GM12878 (cell line): ENCODE measurements around the gene NHEJ1. TPM values are rescaled to one million over a fixed set of nuclear protein-coding genes. Genes with fewer than 3 reads are reported as not detected.

Source experiments
- ATAC-seq: fragments of 200-7000 bp; cut with Tn5 transposase; 3 replicates; pipeline ENCODE4 v1.9.1; 2020; ENCODE audit warnings: mild to moderate bottlenecking, moderate library complexity
- BruUV-seq: library from RNA; stranded (reverse); fragments of 400-500 nt; replicated peaks from 2 replicates; lab custom pipeline; 2021; lab: Mats Ljungman, UMichigan
- CTCF ChIA-PET: fragments of 300-600 bp; sonication (Branson Sonifier 250); formaldehyde crosslinking; extraction: SDS; loops from one replicate; lab custom pipeline; 2021; ENCODE audit warnings: inconsistent platforms; lab: Yijun Ruan, JAX
- POLR2A ChIA-PET: fragments of 350-600 bp; formaldehyde crosslinking; extraction: SDS; loops from one replicate; lab custom pipeline; 2021; ENCODE audit warnings: inconsistent platforms; lab: Charles Lee
- RAD21 ChIA-PET: fragments of 300-600 bp; sonication (Branson Sonifier 250); formaldehyde crosslinking; loops from one replicate; lab custom pipeline; 2023; ENCODE audit warnings: antibody characterized with exemption; ENCODE audit not compliant: unreplicated experiment; lab: Charles Lee
- SMC1A ChIA-PET: fragments of 300-600 bp; sonication (Branson Sonifier 250); formaldehyde crosslinking; loops from one replicate; lab custom pipeline; 2023; ENCODE audit not compliant: unreplicated experiment, uncharacterized antibody; lab: Charles Lee
- DNase-seq: peaks from one replicate; pipeline ENCODE4 v3.0.0-alpha.2; 2011; ENCODE audit warnings: low read depth, low spot score
- FAIRE-seq: peaks from 3 replicates; lab custom pipeline; 2011; peaks lifted over from hg19 to GRCh38; lab: Jason Lieb, UNC
- H2AFZ ChIP-seq: 2 replicates; pipeline ENCODE4 v1.6.0; 2011; ENCODE audit warnings: low read depth, low read length, control low read depth; ENCODE audit not compliant: control insufficient read depth
- H3K27ac ChIP-seq: 2 replicates; pipeline ENCODE4 v1.5.1; 2011; ENCODE audit warnings: control low read depth; ENCODE audit not compliant: control insufficient read depth, insufficient read depth
- H3K27me3 ChIP-seq, 2 experiments: replicated peaks in 1 of 2; 2 replicates each; pipeline versions ENCODE4 v1.6.0 to v1.6.1; 2011; ENCODE audit warnings: low read length in 1 of 2; ENCODE audit not compliant: control insufficient read depth in 2 of 2, insufficient read depth in 2 of 2
- H3K36me3 ChIP-seq, 2 experiments: 2 replicates each; pipeline ENCODE4 v1.5.1; 2011; ENCODE audit warnings: low read length in 1 of 2; ENCODE audit not compliant: control insufficient read depth in 2 of 2, insufficient read depth in 2 of 2
- H3K4me1 ChIP-seq: 2 replicates; pipeline ENCODE4 v1.6.1; 2011; ENCODE audit warnings: mild to moderate bottlenecking, low read length, moderate library complexity, mixed read lengths; ENCODE audit not compliant: control insufficient read depth, insufficient read depth
- H3K4me2 ChIP-seq: 2 replicates; pipeline ENCODE4 v1.6.0; 2011; ENCODE audit warnings: control low read depth; ENCODE audit not compliant: control insufficient read depth, insufficient read depth
- H3K4me3 ChIP-seq: fragments of 200-600 bp; sonication (generic); 2 replicates; pipeline ENCODE4 v1.5.1; 2016
- H3K79me2 ChIP-seq: 2 replicates; pipeline ENCODE4 v1.6.0; 2011; ENCODE audit warnings: low read length; ENCODE audit not compliant: control insufficient read depth, insufficient read depth
- H3K9ac ChIP-seq: 2 replicates; pipeline ENCODE4 v1.8.0; 2011; ENCODE audit warnings: low read length, control low read depth, mixed read lengths; ENCODE audit not compliant: control insufficient read depth, insufficient read depth
- H3K9me3 ChIP-seq: replicated peaks from 3 replicates; pipeline ENCODE4 v1.5.1; 2011; ENCODE audit warnings: mild to moderate bottlenecking, low read length; ENCODE audit not compliant: control insufficient read depth, insufficient read depth
- H4K20me1 ChIP-seq: 2 replicates; pipeline ENCODE4 v1.6.0; 2011; ENCODE audit not compliant: control insufficient read depth, insufficient read depth
- HCFC1 ChIP-seq: fragments of 150-350 bp; IDR thresholded peaks from 2 replicates; pipeline ENCODE4 v1.6.1; 2014; ENCODE audit warnings: low read length
- NR2C1 ChIP-seq: fragments of 450-650 bp; IDR thresholded peaks from 2 replicates; pipeline ENCODE4 v1.6.1; 2017; ENCODE audit warnings: antibody characterized with exemption, mild to moderate bottlenecking, moderate library complexity
- RBBP5 ChIP-seq: fragments of 200-600 bp; sonication (generic); conservative IDR thresholded peaks from 2 replicates; pipeline ENCODE4 v1.6.1; 2016
- SP1 ChIP-seq: IDR thresholded peaks from one replicate; pipeline ENCODE4 v1.6.1; 2011; ENCODE audit warnings: low read depth, low read length
- WGBS: methylation state at CpG from one replicate; pipeline ENCODE4 v1.1.6; 2016; ENCODE audit warnings: low lambda C conversion rate; ENCODE audit not compliant: insufficient replicate concordance, insufficient coverage; ENCODE audit errors: missing lambda C conversion rate; 5-methylcytosine and 5-hydroxymethylcytosine counted together
- in situ Hi-C: fragments of 300-500 bp; cut with MboI; formaldehyde crosslinking; loops from 9 replicates; pipeline ENCODE4 v1.14.3; 2018; ENCODE audit warnings: mixed read lengths
- intact Hi-C: fragments of 100-400 bp; cut with micrococcal nuclease; formaldehyde crosslinking; loops from one replicate; pipeline ENCODE4 v1.14.2; 2022; ENCODE audit not compliant: unreplicated experiment
- polyA plus RNA-seq, 11 experiments: library from polyadenylated mRNA; depleted of rRNA in 4 of 11; unstranded in 6 of 11; stranded (reverse) in 5 of 11; fragments of >200 nt; fragmentation: Nextera tagmentation in 4 of 11; fragmentation: Illumina TruSeq in 1 of 11; extraction: Ambion mirVana in 4 of 11; extraction: Trizol in 1 of 11; gene quantifications; 1 replicate in 1 of 11; 2 replicates in 10 of 11; pipeline versions ENCODE4 v1.2.1 to v1.2.3, GENCODE V29; 2011 to 2016; ENCODE audit warnings: inconsistent platforms in 2 of 11, missing spikeins in 2 of 11, low read depth in 1 of 11
- total RNA-seq, 4 experiments: library from RNA; depleted of rRNA in 3 of 4; stranded (reverse); fragments of >200 nt in 3 of 4; fragmentation: Illumina TruSeq in 1 of 4; extraction: Trizol in 1 of 4; gene quantifications; 2 replicates each; pipeline versions ENCODE4 v1.2.1 to v1.2.3, GENCODE V29; 2013 to 2021
- TF ChIP-seq, protein P1 (sequence below): fragments of 450-650 bp; IDR thresholded peaks from 2 replicates; pipeline ENCODE4 v1.6.1; 2014; ENCODE audit warnings: mild to moderate bottlenecking

Gene NHEJ1
- total and polyA plus RNA-seq, 10 of the 15 experiments (the other 5 are each of a cell fraction or from before 2014, with no cell fraction given) = 11.8 to 20.2 (median 17.0) TPM

DNA sequence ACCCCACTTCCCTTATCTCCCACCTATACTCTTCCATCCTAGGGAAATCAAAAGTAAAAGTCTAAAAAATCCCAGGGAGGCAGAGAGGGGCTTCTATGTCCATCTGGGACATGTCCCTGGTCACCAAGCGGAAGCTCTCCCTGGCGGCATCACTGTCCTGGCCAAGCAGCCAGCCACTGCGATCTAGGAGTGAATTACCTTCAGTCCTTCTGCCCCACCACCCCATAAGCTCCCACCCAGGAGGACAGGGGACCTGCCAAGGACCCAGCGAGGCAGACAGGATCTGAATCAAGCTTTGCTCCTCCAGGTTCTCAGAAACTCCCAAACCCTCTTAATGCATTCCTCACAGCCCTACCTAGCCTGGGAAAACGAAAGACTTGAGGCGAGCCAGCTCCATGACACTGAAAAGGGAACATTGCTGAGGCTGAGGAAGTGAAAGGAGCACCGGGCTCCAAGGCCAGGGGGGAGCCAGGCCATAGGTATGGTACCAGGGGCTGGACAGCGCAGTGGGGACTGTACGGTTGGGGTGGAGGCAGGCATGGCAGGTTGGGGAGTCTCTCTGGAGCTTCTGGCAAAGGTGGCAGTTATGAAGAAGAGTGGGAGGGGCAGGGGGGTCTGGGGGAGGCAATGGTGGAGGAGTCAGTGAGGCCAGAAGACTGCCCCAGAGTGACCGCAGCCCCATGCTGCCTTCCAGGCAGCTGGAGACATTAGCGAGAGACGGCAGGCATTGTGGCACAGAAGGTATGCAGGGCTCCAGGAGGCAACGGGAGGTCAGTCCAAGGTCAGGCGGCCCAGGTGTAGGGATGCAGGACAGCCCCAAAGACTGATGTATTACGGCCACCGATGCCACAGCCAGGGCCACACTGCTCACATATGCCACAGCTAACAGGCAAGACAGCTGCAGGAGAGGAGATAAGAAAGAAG lies 11.9 kb upstream of the NHEJ1 start:
- Histone ChIP-seq H3K4me2 (no peak overlapping the region), H3K79me2 (peaks cover 14% of the 10 kb centered on the region), H3K27ac (no peak overlapping the region), H4K20me1 (no peaks in the 10 kb centered on the region), H3K36me3 (peaks cover 4 to 9% of the 10 kb centered on the region in 2 experiments), H3K27me3 (no peaks in the 10 kb centered on the region), H2AFZ (no peak overlapping the region), H3K9me3 (no peaks in the 10 kb centered on the region), H3K4me3 (no peak overlapping the region), H3K4me1 (no peaks in the 10 kb centered on the region; the same call in 1 of the 2 replicates), H3K9ac (no peak overlapping the region)
- DNase-seq = no peak
- BruUV-seq = no TSS peak
- ChIA-PET POLR2A (interaction anchor here (1.2 kb wide), 1 partner anchor 34 kb away, joined by 5 read pairs; the partner anchor contains the start of gene ZFAND2B), SMC1A (interaction anchor here (0.6 to 2.9 kb wide), 6 partner anchors 36 to 326 kb away, joined by 3 to 20 read pairs (median 3); partner anchors contain the start of gene GMPPA), CTCF (interaction anchor here (0.5 to 5.6 kb wide), 18 partner anchors 8 to 344 kb away, joined by 3 to 48 read pairs (median 8); partner anchors contain the start of genes DNAJB2, GLB1L and STK16), RAD21 (interaction anchor here (1.8 to 4.1 kb wide), 3 partner anchors 35 to 124 kb away, joined by 9 to 33 read pairs (median 12); partner anchors contain the start of gene ZFAND2B)
- no peak for FAIRE-seq
- TF ChIP-seq HCFC1 (no peak), RBBP5 (no peak), NR2C1 (no peak), SP1 (no peak)
- TF ChIP-seq, protein P1, sequence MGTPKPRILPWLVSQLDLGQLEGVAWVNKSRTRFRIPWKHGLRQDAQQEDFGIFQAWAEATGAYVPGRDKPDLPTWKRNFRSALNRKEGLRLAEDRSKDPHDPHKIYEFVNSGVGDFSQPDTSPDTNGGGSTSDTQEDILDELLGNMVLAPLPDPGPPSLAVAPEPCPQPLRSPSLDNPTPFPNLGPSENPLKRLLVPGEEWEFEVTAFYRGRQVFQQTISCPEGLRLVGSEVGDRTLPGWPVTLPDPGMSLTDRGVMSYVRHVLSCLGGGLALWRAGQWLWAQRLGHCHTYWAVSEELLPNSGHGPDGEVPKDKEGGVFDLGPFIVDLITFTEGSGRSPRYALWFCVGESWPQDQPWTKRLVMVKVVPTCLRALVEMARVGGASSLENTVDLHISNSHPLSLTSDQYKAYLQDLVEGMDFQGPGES = no peak
- ATAC-seq = no peak
- WGBS = 85% methylated on average over 16 of the region's 16 CpGs
- in situ Hi-C loops = loop anchor here (5.0 kb wide), 1 partner anchor 35 kb away; the partner anchor contains the start of gene ZFAND2B
- intact Hi-C loops = no loop called here
